Keratinocyte (primary cell): ENCODE measurements around the gene POLD4. TPM values are rescaled to one million over a fixed set of nuclear protein-coding genes. Genes with fewer than 3 reads are reported as not detected.
"Not testable (repeated sequence)": the region's sequence is repeated elsewhere in the genome, so short reads cannot be mapped to it uniquely, and the experiment has no call there.

Experiments used
- DNase-seq: peaks from one replicate; pipeline ENCODE4 v3.0.0-alpha.2; 2011; ENCODE audit warnings: low read depth, missing footprints, low spot score
- FAIRE-seq: peaks from 2 replicates; lab custom pipeline; 2011; peaks lifted over from hg19 to GRCh38; lab: Jason Lieb, UNC
- H2AFZ ChIP-seq: 2 replicates; pipeline ENCODE4 v1.6.0; 2012; ENCODE audit warnings: low read length, control low read depth, inconsistent platforms; ENCODE audit not compliant: control insufficient read depth
- H3K27ac ChIP-seq: 2 replicates; pipeline ENCODE4 v1.5.1; 2011; ENCODE audit warnings: low read length; ENCODE audit not compliant: control insufficient read depth, insufficient read depth
- H3K27me3 ChIP-seq: 3 replicates; pipeline ENCODE4 v1.6.0; 2011; ENCODE audit warnings: low read length; ENCODE audit not compliant: control insufficient read depth, insufficient read depth; ENCODE audit errors: extremely low read depth
- H3K36me3 ChIP-seq, 2 experiments: 2 replicates in 1 of 2; 3 replicates in 1 of 2; pipeline ENCODE4 v1.5.1; 2011; ENCODE audit warnings: low read length in 2 of 2, mild to moderate bottlenecking in 1 of 2; ENCODE audit not compliant: control insufficient read depth in 2 of 2, insufficient read depth in 2 of 2; ENCODE audit errors: extremely low read depth in 1 of 2
- H3K4me1 ChIP-seq: 3 replicates; pipeline ENCODE4 v1.5.1; 2011; ENCODE audit warnings: low read length; ENCODE audit not compliant: control insufficient read depth, insufficient read depth; ENCODE audit errors: extremely low read depth
- H3K4me2 ChIP-seq: 3 replicates; pipeline ENCODE4 v1.6.0; 2011; ENCODE audit warnings: low read depth, low read length; ENCODE audit not compliant: control insufficient read depth, insufficient read depth; ENCODE audit errors: extremely low read depth
- H3K4me3 ChIP-seq, 3 experiments: fragments of 200-600 bp in 1 of 3; sonication (generic) in 1 of 3; 2 replicates in 2 of 3; 3 replicates in 1 of 3; pipeline ENCODE4 v1.5.1; 2011 to 2016; ENCODE audit warnings: low read length in 3 of 3, mild to moderate bottlenecking in 3 of 3, control low read depth in 2 of 3, inconsistent platforms in 1 of 3, low read depth in 1 of 3, mixed read lengths in 1 of 3, mixed run types in 1 of 3, moderate library complexity in 1 of 3; ENCODE audit not compliant: control insufficient read depth in 2 of 3, insufficient read depth in 2 of 3; ENCODE audit errors: extremely low read depth in 1 of 3
- H3K79me2 ChIP-seq: 2 replicates; pipeline ENCODE4 v1.6.0; 2012; ENCODE audit warnings: low read length; ENCODE audit not compliant: control insufficient read depth, insufficient read depth
- H3K9ac ChIP-seq: 3 replicates; pipeline ENCODE4 v1.6.0; 2011; ENCODE audit warnings: low read length; ENCODE audit not compliant: control insufficient read depth, insufficient read depth; ENCODE audit errors: extremely low read depth
- H3K9me1 ChIP-seq: 3 replicates; pipeline ENCODE4 v1.6.0; 2011; ENCODE audit warnings: low read length; ENCODE audit not compliant: control insufficient read depth, insufficient read depth; ENCODE audit errors: extremely low read depth
- H3K9me3 ChIP-seq: 2 replicates; pipeline ENCODE4 v1.5.1; 2012; ENCODE audit warnings: low read depth, low read length; ENCODE audit not compliant: control insufficient read depth
- H4K20me1 ChIP-seq: 3 replicates; pipeline ENCODE4 v1.6.0; 2011; ENCODE audit warnings: low read length; ENCODE audit not compliant: control insufficient read depth, insufficient read depth; ENCODE audit errors: extremely low read depth
- EZH2 ChIP-seq: IDR thresholded peaks from one replicate; pipeline ENCODE4 v1.6.1; 2012; ENCODE audit warnings: inconsistent platforms, mild to moderate bottlenecking, low read length, moderate library complexity
- dilution Hi-C: fragments of 300-500 bp; cut with MboI; formaldehyde crosslinking; loops from one replicate; pipeline ENCODE4 v1.7.0; 2020; ENCODE audit warnings: low sequenced_read_pairs; ENCODE audit not compliant: extremely low pct_ligation_motif_present
- polyA minus RNA-seq, 3 experiments: library from RNA; depleted of rRNA, polyadenylated mRNA; stranded (reverse); fragments of >200 nt; gene quantifications; 1 replicate in 1 of 3; 2 replicates in 1 of 3; 3 replicates in 1 of 3; pipeline ENCODE4 v1.2.3, GENCODE V29; 2011
- polyA plus RNA-seq, 5 experiments: library from polyadenylated mRNA; depleted of rRNA in 3 of 5; stranded (reverse) in 3 of 5; stranded (forward) in 1 of 5; unstranded in 1 of 5; fragments of >200 nt; gene quantifications; 1 replicate in 1 of 5; 2 replicates in 3 of 5; 3 replicates in 1 of 5; pipeline versions ENCODE4 v1.2.1 to v1.2.3, GENCODE V29; 2011 to 2012; ENCODE audit warnings: missing spikeins in 2 of 5, low read depth in 1 of 5, low replicate concordance in 1 of 5
- TF ChIP-seq, protein P1 (sequence below), 3 experiments: IDR thresholded peaks in 1 of 3; conservative IDR thresholded peaks in 1 of 3; optimal IDR thresholded peaks in 1 of 3; 2 replicates in 2 of 3; 3 replicates in 1 of 3; pipeline versions ENCODE3 to v1.5.1; 2011; ENCODE audit warnings: low read length in 3 of 3, mild to moderate bottlenecking in 3 of 3, moderate library complexity in 2 of 3, control low read depth in 1 of 3, inconsistent platforms in 1 of 3; ENCODE audit not compliant: insufficient read depth in 2 of 3; ENCODE audit errors: extremely low read depth in 1 of 3

The POLD4 gene
- polyA plus RNA-seq (35.7 to 60.9 TPM (median 43.3 TPM) in 3 replicates), polyA minus RNA-seq (8.5 to 13.1 TPM (median 9.6 TPM) in 3 replicates)
- 6.0 TPM for polyA plus RNA-seq (2011; ENCODE audit: low read depth)
- polyA plus RNA-seq (2011; cell fraction: cytosol; rRNA removed), result 46.0 and 102 TPM in 2 replicates
- 62.8 and 80.0 TPM in 2 replicates for polyA plus RNA-seq (2011; cell fraction: nucleus; rRNA removed)
- 71.4 and 79.2 TPM in 2 replicates for polyA plus RNA-seq (2012; ENCODE audit: low replicate concordance)
- 37.6 TPM for polyA minus RNA-seq (2011; cell fraction: cytosol; rRNA and poly(A)+ RNA removed)
- 15.4 and 16.5 TPM in 2 replicates for polyA minus RNA-seq (2011; cell fraction: nucleus; rRNA and poly(A)+ RNA removed)

DNA sequence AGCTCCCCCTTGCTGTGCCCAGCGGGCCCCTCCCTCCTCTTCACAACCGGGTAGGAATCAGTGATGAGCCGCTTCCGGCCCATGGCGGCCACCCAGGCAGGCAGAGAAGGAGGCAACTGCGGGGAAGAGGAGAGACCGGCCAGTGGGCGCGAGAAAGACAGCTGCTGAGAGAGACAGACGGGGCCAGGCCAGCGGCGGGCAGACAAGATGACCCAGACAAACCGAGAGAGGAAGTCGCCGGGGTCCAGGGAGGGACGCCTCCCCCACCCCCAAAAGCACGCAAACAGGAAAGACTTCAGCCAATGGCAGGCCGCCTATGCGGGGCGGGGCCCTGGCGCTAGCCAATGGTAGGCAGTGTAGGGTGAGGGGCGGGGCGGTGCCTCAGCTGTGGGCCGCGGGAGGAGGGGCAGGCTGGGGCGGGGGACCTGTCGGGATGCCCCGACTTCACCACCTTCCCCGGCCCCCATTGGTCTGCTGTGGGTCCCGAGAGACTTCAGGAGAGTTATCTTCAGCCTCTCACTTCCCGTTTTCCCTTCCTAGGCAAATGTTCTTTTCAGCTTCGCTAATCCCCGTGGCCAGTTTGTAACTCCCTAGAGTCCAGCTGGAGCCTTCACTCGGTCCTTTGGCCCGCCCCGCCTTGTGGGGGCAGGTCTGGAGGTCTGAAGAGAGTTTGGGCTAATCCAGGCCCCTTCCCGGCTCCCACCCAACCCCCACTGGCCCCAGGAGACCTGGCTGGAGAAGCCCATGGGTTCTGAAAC lies at the start of gene POLD4:
Gene POLD4 (minus strand): TSS at position 230 of the 758 bp plus-strand sequence. CDS start 147 bp downstream, at position 83.
- peak within 1 kb of the TSS; percentile 96 for H3K4me2 ChIP-seq
- no peaks in the 10 kb centered on the region for H4K20me1 ChIP-seq
- H3K4me1 ChIP-seq, result peaks cover 57% of the 10 kb centered on the region
- peak within 1 kb of the TSS; percentile 91 for H2AFZ ChIP-seq
- peaks cover 4% of the 10 kb centered on the region for H3K9me1 ChIP-seq
- no peaks in the 10 kb centered on the region for H3K9me3 ChIP-seq
- H3K27ac ChIP-seq, result peak within 1 kb of the TSS; percentile 92
- dilution Hi-C loops, result no loop called here
- no peaks in the 10 kb centered on the region for H3K27me3 ChIP-seq
- H3K9ac ChIP-seq, result peak within 1 kb of the TSS; percentile 90
- DNase-seq (peak; percentile 66), FAIRE-seq (no peak)
- H3K79me2 ChIP-seq, result peaks cover 8% of the 10 kb centered on the region
- TF ChIP-seq, protein P1, sequence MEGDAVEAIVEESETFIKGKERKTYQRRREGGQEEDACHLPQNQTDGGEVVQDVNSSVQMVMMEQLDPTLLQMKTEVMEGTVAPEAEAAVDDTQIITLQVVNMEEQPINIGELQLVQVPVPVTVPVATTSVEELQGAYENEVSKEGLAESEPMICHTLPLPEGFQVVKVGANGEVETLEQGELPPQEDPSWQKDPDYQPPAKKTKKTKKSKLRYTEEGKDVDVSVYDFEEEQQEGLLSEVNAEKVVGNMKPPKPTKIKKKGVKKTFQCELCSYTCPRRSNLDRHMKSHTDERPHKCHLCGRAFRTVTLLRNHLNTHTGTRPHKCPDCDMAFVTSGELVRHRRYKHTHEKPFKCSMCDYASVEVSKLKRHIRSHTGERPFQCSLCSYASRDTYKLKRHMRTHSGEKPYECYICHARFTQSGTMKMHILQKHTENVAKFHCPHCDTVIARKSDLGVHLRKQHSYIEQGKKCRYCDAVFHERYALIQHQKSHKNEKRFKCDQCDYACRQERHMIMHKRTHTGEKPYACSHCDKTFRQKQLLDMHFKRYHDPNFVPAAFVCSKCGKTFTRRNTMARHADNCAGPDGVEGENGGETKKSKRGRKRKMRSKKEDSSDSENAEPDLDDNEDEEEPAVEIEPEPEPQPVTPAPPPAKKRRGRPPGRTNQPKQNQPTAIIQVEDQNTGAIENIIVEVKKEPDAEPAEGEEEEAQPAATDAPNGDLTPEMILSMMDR (optimal IDR thresholded peaks at IDR 0.05 in 1 of 3, IDR thresholded peaks at IDR 0.05 in 1 of 3, conservative IDR thresholded peaks at IDR 0.05 in 1 of 3; ENCODE audit: extremely low read depth in 1 of 3, insufficient read depth in 2 of 3, low read length in 3 of 3), result no peak
- no peak for TF ChIP-seq EZH2
- peaks cover 0 to 6% of the 10 kb centered on the region in 2 experiments for H3K36me3 ChIP-seq
- peak within 1 kb of the TSS; percentile 66 to 95 (median 92) for H3K4me3 ChIP-seq

DNA sequence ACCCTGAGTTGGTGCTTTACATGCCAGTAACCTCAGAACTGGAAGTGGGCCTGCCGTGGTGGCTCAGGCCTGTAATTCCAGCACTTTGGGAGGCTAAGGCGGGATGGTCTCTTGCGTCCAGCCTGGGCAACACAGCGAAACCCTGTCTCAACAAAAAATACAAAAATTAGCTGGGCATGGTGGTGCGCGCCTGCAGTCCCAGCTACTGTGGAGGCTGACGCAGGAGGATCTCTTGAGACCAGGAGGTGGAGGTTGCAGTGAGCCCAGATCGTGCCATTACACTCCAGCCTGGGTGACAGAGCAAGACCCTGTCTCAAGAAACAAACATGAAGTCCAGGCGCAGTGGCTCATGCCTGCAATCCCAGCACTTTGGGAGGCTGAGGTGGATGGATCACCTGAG lies 49.7 kb upstream of the POLD4 start:
- H3K27ac ChIP-seq, H3K27me3 ChIP-seq, H3K4me2 ChIP-seq, FAIRE-seq, DNase-seq, H2AFZ ChIP-seq, H3K9me3 ChIP-seq, H3K4me3 ChIP-seq, H3K9ac ChIP-seq, H3K9me1 ChIP-seq, H4K20me1 ChIP-seq, dilution Hi-C loops: not testable (repeated sequence)
- Histone ChIP-seq H3K36me3 (peaks cover 8 to 13% of the 10 kb centered on the region in 2 experiments), H3K4me1 (peaks cover 12% of the 10 kb centered on the region), H3K79me2 (peaks cover 18% of the 10 kb centered on the region)

DNA sequence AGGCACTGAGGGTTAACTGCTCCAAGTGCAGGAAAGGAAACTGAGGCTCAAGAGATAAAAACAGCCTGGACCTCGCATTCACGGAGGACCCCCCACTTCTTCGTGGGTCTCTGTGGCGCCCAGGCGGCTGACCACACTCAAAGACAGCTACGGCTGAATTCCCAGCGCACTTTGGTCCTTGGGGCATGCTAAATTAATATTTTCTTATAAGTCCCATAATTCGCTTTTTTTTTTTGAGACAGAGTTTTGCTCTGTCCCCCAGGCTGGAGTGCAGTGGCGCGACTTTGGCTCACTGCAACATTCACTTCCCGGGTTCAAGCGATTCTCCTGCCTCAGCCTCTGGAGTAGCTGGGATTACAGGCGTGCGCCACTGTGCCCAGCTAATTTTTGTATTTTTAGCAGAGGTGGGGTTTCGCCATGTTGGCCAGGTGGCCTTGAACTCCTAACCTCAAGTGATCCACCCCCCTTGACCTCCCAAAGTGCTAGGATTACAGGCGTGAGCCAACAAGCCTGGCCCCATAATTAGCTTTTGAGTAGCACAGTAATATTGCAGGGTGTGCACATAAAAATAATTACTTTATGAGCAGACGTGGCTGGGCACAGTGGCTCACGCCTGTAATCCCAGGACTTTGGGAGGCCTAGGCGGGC lies 49.0 kb upstream of the POLD4 start:
- H3K27ac ChIP-seq, result peak overlapping the region; percentile 63
- H4K20me1 ChIP-seq, H3K27me3 ChIP-seq, DNase-seq, H3K9me1 ChIP-seq, H3K9me3 ChIP-seq, dilution Hi-C loops, FAIRE-seq: not testable (repeated sequence)
- H3K4me1 ChIP-seq, result peaks cover 12% of the 10 kb centered on the region
- peak overlapping the region; percentile 66 for H3K9ac ChIP-seq
- peaks cover 15 to 20% of the 10 kb centered on the region in 2 experiments for H3K36me3 ChIP-seq
- H2AFZ ChIP-seq, result peak overlapping the region; percentile 84
- peak overlapping the region; percentile 91 for H3K4me2 ChIP-seq
- peaks cover 18% of the 10 kb centered on the region for H3K79me2 ChIP-seq
- peak overlapping the region; percentile 26 to 68 (median 56) for H3K4me3 ChIP-seq
